Measurements from ENCODE around the gene PDE9A.
"Not testable (repeated sequence)": the region's sequence is repeated elsewhere in the genome, so short reads cannot be mapped to it uniquely, and the experiment has no call there.

- TF ChIP-seq, protein P1, sequence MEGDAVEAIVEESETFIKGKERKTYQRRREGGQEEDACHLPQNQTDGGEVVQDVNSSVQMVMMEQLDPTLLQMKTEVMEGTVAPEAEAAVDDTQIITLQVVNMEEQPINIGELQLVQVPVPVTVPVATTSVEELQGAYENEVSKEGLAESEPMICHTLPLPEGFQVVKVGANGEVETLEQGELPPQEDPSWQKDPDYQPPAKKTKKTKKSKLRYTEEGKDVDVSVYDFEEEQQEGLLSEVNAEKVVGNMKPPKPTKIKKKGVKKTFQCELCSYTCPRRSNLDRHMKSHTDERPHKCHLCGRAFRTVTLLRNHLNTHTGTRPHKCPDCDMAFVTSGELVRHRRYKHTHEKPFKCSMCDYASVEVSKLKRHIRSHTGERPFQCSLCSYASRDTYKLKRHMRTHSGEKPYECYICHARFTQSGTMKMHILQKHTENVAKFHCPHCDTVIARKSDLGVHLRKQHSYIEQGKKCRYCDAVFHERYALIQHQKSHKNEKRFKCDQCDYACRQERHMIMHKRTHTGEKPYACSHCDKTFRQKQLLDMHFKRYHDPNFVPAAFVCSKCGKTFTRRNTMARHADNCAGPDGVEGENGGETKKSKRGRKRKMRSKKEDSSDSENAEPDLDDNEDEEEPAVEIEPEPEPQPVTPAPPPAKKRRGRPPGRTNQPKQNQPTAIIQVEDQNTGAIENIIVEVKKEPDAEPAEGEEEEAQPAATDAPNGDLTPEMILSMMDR (IDR thresholded peaks at IDR 0.05): not testable (repeated sequence)
- not testable (repeated sequence) for TF ChIP-seq POLR2A (IDR thresholded peaks at IDR 0.05)
Measured at GRCh38 chr21:42628466-42629061, 24.9 kb upstream of the PDE9A start.
